Activated gamma-delta T cell (primary cell): ENCODE results near the gene SH2D5.
"Not testable (repeated sequence)": the region's sequence is repeated elsewhere in the genome, so short reads cannot be mapped to it uniquely, and the experiment has no call there.

Experiments used
- DNase-seq: peaks from one replicate; lab custom pipeline; 2025; lab: John Stamatoyannopoulos, UW

Gene SH2D5

DNA sequence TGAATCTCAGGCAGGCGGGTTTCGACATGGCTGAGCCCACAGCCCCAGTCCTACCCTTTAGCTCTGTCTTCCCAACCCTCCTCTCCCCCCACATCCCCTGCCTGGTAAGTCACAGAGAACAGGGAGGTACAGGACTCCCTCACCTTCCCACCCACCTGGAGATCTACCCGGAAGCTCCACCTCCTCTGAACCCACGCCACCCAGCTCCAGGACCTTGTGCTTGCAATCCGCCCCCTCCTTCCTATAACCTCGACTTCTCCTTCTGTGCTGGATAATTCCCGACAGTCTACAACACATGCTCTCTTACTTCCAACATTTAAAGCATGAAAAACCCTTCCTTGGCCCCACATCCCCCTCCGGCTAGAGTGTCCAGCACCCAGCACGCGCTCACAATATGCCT, 37.0 kb downstream of the SH2D5 start:
- no peak for DNase-seq

DNA sequence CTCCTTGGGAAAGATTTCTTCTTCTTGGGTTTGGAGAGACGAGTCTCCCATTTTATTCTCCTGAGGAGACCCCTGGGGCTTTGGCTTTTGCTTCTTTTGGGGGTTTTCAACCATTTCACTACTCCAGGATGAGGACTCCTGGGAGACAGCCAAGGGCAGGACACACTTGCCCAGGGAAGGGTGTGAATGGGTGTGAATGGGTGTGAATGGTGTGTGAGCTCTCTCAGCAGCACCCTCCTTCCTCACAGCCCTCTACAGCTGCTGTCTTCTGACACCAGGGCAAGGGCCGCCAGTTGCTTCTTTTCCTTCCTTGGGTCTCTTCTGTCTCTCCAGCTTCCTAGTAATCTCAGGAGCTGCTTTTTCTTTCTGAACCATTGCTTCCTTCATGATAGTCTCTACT, 38.9 kb downstream of the SH2D5 start:
- DNase-seq, result no peak

DNA sequence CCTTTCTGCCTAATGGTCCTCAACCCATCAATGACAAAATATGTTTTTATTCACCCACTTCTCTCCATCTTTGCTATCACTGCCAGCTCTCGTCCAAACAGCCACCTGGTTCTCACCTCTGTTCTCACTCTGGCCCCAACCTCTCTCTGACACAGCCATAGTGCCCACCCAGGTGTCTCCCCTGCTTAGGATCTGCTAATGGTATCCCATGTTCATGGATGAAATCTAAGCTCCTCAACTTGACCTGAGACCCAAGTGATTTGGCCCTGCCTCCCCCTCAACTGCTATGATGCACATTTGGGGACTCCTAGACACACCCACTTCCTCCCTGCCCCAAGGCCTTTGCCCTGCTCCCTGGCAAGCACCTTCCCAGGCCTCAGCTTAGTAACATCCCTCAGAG, 40.6 kb downstream of the SH2D5 start:
- no peak for DNase-seq

DNA sequence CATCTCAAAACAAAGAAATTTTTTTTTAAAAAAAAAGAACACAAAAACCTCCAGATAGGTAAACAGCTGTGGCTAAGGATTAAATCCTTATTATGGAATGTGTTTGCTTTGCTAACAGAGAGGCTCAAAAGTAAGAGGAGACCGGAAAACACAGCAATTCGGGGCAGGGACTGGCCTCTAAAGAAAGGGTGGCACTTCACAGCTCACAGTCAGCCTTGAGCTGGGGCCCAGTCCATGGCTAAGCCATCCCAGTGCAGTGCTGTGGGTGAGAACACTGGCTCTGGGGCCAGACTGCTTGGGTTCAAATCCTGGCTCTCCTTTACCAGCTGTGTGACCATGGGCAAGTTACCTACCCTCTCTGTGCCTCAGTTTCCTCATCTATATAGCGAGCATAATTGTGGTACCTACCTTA, 42.9 kb downstream of the SH2D5 start:
- no peak for DNase-seq

DNA sequence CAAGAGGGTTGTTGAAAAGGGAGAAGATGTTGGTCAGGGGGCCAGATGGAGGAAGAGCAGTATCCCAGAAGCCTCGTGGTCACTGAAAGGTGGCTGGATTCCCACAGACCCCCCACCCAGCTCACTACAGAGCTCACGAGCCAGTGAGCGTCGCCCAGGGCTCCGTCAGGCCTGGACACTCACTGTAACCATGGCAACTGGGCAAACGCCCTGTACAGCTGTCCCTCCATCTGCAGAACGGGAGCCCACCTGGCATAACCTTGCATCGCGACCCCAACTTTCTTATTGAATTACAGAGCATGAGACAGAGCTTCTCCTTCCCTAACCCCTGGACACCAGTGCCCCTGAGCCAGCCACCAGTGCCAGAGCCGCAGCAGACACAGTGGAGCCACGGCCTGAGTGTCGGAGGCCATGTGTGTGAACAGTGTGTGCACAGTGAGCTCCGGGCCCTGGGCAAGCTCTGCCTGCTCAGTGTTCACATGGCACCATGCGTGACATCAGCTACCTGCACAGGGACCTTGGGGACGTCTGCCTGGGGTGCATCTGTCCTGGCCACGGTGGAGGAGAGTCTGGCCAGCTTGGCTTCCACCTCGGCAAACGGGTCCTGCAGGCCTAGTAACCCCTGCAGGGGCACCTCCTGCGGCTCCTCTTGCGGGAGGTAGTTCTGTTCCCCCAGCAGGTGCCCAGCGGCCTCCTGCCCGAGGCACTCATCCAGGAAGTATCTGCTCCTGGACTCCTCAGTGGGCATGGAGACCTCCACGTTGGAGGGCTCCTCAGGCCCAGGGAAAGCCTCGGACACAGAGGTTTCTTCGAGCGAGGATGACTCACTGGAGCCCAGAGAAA, 45.4 kb downstream of the SH2D5 start:
- DNase-seq, result no peak

DNA sequence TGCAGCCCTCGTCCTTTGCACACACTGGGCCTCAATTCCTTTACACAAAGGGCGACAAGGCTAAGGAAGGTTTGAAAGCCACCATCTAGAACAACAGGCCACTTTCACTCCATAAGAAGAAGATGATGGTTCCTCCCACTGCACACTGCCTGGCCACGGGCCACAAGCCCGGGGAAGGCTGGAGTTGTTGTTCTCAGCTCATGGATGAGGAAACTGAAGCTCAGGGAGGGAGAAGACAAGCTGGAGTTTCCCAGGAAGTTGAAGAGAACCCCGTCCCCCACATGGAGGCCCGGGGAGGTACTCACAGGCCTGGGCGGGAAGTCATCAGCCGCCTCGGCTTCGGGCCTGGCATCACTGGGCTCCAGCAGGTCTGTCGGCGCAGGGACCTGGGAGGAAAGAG, 46.8 kb downstream of the SH2D5 start:
- no peak for DNase-seq

DNA sequence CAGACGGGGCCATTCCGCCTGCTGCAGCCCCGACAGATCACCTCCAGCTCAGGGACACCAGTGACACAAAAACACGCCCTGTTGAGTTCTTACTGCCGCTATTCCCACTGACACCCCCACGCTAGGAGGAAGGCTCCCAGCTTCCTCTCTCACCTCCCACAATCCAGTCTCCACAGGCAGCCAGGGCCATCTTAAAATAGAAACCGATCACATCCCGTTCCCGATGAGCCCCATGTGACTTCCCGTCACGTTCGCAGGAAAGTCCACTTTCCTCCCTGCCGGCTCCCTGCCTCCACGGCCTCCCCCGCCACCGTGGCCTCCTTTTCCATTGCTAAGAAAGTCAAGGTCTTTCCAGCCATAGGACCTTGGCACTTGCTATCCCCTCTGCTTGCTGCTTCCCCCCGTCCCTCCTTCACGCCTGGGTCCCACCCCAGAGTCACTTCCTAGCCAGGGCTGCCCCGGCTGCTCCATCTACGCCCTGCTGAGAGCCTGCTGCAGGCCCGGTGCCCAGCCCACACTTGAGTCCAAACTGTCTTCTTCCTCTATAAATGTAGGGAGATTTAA, 47.3 kb downstream of the SH2D5 start:
- DNase-seq, result no peak

DNA sequence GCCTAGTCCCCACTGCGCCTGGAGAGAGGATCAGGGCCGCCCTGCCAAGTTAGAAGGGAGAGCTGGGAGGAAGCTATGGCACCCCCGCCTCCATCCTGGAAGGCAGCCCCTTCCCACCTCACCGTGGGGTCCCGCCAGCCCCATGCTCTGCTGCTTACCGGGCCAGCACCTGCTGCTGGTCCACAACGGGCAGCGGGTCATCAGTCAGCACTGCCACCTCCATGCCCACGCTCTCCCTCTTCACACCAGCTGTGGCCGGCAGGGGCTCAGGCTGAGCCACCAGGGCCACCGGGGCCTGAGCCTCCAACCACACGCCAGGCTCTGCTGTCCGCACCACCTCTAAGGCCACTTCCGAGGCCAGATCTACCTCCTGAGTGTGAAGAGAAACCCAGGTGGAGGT, 47.9 kb downstream of the SH2D5 start:
- no peak for DNase-seq

DNA sequence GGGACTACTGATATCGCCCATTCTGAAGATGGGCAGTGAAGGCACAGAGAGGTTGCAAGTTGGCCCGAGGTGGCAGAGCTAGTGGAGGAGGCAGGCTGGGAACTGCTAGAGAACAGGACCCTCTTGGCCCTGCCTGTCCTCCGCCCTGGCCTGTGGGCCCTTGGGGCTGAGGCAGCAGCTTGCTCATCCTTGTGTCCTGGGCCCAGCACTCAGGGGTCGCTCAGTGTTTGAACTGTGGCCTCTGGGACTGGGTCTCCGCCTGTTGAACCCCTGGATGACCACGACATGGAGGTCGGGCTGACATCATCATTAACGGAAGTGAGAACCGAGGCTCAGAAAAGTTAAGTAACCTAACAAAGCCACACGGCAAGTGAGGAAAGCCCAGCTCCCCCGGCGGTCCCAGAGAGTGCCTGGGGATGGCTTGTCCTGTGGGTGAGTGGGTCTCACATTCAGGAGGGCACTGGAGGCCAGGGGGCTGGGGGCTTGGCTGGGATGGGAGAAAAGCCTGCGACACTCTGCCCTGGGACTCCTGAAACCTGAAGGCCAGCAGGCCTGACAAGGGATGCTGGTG, 48.4 kb downstream of the SH2D5 start:
- no peak for DNase-seq

DNA sequence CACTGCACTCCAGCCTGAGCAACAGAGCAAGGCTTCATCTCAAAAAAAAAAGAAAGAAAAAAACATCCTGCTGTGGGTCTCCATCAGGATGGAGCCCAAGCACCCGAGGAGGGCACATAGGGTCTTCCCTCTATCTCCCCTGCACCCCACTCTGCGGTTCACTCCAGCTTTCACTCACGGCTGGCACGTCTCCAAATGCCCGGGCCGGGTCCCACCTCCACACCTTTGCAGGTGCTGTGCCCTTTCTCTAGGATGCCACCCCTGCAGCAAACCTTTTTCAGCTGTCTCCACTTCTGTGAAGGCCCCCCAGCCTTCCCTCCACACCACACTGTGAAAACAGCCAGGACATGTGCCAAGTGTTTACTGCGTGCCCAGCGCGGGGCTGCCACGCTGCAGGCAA, 48.9 kb downstream of the SH2D5 start:
- DNase-seq, result no peak

DNA sequence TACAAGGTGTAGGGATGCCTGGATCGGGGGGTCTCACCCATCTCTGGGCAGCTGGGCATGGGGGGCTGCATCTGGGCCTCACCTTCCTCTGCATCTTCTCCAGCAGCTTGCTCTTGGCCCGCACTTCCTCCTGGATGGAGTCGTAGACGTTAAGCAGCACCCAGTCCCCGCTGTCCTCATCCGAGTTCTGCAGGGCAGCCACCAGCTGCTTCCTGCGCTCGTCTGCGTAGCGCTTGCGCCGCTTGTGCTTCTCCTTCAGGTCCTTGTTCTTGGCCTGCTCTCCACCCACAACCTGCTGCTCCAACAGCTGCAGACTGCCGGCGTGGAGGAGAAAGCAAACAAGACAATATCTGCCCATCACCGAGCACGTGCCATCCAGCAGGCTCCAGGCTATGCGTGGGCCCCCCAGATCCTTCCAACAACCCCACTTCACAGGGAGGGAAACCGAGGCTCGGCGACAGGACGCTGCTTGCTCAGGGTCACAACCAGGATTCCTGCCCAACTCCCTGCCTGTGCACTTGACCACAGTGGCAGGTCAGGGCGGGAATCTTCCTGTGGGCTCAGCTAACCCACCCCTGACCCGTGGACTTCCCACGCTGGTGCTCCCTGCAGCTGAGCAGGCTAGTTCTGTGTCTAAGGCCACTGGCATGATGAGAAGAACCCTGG, 49.8 kb downstream of the SH2D5 start:
- DNase-seq, result no peak

DNA sequence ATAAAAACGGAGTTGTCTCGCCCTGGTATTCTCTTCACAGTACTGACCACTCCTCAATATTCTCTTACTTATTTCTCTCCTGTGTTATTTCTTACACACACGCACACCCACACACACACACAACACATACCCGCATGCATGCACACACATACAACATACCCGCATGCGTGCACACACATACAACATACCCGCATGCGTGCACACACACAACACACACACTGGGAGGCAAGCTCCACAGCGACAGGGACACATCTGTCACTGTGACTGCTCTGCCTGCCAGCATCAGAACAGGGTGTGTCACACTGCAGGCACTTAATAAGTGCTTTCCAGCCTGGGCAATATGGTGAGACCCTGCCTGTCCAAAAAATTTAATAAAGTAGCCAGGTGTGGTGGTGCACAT, 50.5 kb downstream of the SH2D5 start:
- DNase-seq, result no peak

DNA sequence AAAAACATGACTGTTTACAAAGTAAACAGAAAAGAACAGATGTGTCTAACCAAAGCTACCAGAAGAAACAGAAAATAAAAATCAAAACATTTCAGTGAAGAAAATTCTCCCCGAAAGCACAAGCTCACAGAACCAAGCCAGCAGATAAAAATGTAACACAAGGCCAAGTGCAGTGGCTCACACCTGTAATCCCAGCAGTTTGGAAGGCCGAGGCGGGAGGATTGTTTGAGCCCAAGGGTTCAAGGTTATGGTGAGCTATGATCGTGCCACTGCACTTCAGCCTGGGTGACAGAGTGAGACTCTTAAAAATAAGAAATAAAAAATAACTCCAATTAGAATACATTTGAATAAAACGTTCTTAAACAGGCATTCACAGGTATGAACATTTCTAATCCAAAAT, 52.2 kb downstream of the SH2D5 start:
- no peak for DNase-seq

DNA sequence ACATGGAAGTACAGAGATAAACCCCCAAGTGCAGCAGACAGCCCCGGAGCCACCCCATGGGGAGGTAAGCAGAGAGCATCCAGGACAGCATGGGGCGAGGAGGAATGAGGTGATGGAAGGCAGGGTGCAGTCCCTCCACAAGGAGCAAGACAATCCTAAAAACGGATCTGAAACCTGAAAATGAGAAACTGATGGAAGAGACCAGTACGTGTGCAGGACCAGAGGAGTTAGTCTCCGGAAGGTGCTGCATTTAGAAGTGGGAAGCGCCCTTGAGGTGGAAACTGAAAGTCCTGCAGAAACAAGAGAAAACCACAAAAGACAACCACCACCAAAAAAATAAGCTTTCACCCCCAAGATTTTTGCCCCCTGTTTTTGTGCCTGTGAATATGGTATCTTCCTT, 53.9 kb downstream of the SH2D5 start:
- DNase-seq, result no peak

DNA sequence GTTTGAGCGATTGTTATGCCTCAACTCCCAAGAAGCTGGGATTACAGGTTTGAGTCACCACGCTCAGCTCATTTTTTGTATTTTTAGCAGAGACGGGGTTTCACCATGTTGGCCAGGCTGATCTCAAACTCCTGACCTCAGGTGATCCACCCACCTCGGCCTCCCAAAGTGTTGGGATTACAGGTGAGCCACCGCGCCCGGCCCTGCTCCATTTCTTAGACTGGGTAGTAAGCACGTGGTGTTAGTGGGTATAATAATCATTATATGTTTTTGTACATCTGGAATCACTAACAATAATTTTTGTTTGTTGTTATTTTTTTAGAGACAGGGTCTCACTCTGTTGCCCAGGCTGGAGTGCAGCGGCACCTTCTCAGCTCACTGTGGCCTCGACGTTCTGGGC, 58.9 kb downstream of the SH2D5 start:
- not testable (repeated sequence) for DNase-seq

DNA sequence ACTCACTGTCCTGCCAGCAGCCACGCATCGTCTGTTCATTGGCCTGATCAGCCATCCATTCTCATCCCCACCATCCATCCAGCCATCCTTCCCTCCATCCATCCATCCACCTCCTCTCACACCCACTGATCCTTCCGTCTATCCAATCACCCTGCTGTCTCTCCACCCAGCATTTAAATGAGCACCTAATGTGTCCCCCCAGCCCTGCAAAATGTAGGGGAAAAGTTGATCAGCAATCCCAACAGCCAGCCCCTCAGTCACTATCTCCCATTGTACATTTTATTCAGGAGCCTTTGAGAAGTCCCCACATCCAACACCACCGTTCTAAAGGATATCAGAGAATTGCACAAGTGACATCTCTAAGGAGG, 60.3 kb downstream of the SH2D5 start:
- DNase-seq, result no peak

DNA sequence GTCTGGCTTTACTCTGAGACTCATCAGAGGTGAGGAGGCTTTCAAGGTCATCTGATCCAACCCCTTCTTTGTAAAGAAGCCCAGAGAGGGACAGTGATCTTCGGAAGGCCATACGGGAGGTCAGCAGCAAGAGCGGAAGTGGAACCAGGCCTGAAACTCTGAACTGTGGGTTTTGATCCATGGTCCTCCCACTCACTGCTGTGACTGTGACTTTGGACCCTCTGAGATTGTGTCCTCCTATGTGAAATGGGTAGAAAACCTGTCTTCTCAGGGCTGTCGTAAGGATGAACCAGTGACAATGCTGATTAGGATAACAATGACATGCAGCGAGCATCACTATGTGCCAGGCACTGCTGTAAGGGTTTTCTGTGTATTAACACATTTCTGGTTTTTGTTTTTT, 61.6 kb downstream of the SH2D5 start:
- no peak for DNase-seq
